Fibroblast of pulmonary artery (primary cell): ENCODE results near the gene HNRNPH1.

Experiments
- DNase-seq: peaks from one replicate; pipeline ENCODE4 v3.0.0-alpha.2; 2010; ENCODE audit warnings: low read depth
- H3K4me3 ChIP-seq: replicated peaks from 2 replicates; pipeline ENCODE4 v1.5.1; 2011; ENCODE audit warnings: low read depth, mild to moderate bottlenecking, control low read depth, low read length, moderate library complexity
- TF ChIP-seq, protein P1 (sequence below): IDR thresholded peaks from 2 replicates; pipeline ENCODE4 v1.5.1; 2011; ENCODE audit warnings: mild to moderate bottlenecking, control low read depth, low read length, inconsistent platforms; ENCODE audit errors: missing control alignments

HNRNPH1 gene

GRCh38 chr5:179577286-179577960, 46.0 kb downstream of the HNRNPH1 start:
- H3K4me3 ChIP-seq: no peak overlapping the region
- DNase-seq: no peak
- TF ChIP-seq, protein P1, sequence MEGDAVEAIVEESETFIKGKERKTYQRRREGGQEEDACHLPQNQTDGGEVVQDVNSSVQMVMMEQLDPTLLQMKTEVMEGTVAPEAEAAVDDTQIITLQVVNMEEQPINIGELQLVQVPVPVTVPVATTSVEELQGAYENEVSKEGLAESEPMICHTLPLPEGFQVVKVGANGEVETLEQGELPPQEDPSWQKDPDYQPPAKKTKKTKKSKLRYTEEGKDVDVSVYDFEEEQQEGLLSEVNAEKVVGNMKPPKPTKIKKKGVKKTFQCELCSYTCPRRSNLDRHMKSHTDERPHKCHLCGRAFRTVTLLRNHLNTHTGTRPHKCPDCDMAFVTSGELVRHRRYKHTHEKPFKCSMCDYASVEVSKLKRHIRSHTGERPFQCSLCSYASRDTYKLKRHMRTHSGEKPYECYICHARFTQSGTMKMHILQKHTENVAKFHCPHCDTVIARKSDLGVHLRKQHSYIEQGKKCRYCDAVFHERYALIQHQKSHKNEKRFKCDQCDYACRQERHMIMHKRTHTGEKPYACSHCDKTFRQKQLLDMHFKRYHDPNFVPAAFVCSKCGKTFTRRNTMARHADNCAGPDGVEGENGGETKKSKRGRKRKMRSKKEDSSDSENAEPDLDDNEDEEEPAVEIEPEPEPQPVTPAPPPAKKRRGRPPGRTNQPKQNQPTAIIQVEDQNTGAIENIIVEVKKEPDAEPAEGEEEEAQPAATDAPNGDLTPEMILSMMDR: no peak

- H3K4me3 ChIP-seq: no peak overlapping the region
- TF ChIP-seq, protein P1: no peak
- DNase-seq: no peak
These were observed 51.1 kb downstream of the HNRNPH1 start for GRCh38 chr5:179572386-179572785.

- no peak overlapping the region for H3K4me3 ChIP-seq
- TF ChIP-seq, protein P1: no peak
- peak; percentile 28 for DNase-seq
These were observed 54.8 kb downstream of the HNRNPH1 start for GRCh38 chr5:179568721-179569120.

GRCh38 chr5:179564526-179564925, 58.9 kb downstream of the HNRNPH1 start:
- DNase-seq: no peak
- TF ChIP-seq, protein P1: no peak
- no peak overlapping the region for H3K4me3 ChIP-seq
